Calu3 (cell line): ENCODE results near the gene RNF167. TPM values are rescaled to one million over a fixed set of nuclear protein-coding genes. Genes with fewer than 3 reads are reported as not detected.

ENCODE experiments used
- BruUV-seq: library from RNA; stranded (reverse); fragments of 400-500 nt; replicated peaks from 2 replicates; lab custom pipeline; 2021; lab: Mats Ljungman, UMichigan
- CTCF ChIA-PET: fragments of 300-600 bp; sonication (Branson Sonifier 250); formaldehyde crosslinking; loops from one replicate; lab custom pipeline; 2022; ENCODE audit warnings: antibody characterized with exemption; lab: Charles Lee
- DNase-seq: peaks from one replicate; pipeline ENCODE4 v3.0.0; 2022
- H3K27ac Mint-ChIP-seq: one replicate; pipeline ENCODE4 v1.8.0; 2022; ENCODE audit warnings: mixed read lengths; ENCODE audit not compliant: unreplicated experiment
- H3K27me3 Mint-ChIP-seq: one replicate; pipeline ENCODE4 v1.8.0; 2022; ENCODE audit warnings: mixed read lengths; ENCODE audit not compliant: unreplicated experiment
- H3K36me3 Mint-ChIP-seq: one replicate; pipeline ENCODE4 v1.8.0; 2022; ENCODE audit warnings: mild to moderate bottlenecking, moderate library complexity, mixed read lengths; ENCODE audit not compliant: insufficient read depth, unreplicated experiment
- H3K4me1 Mint-ChIP-seq: one replicate; pipeline ENCODE4 v1.8.0; 2022; ENCODE audit warnings: mild to moderate bottlenecking, low read depth, mixed read lengths; ENCODE audit not compliant: unreplicated experiment
- H3K4me3 Mint-ChIP-seq: one replicate; pipeline ENCODE4 v1.8.0; 2022; ENCODE audit warnings: mild to moderate bottlenecking, low read depth, moderate library complexity, mixed read lengths; ENCODE audit not compliant: unreplicated experiment
- H3K9me3 Mint-ChIP-seq: one replicate; pipeline ENCODE4 v1.8.0; 2022; ENCODE audit warnings: low read depth, mixed read lengths; ENCODE audit not compliant: unreplicated experiment
- intact Hi-C: fragments of 100-400 bp; cut with micrococcal nuclease; formaldehyde crosslinking; loops from one replicate; pipeline ENCODE4 v1.10.0; 2022; ENCODE audit not compliant: unreplicated experiment
- total RNA-seq: library from RNA; stranded (reverse); gene quantifications from 2 replicates; pipeline ENCODE4 v1.2.3, GENCODE V29; 2022
- TF ChIP-seq, protein P1 (sequence below): fragments of 200-600 bp; IDR thresholded peaks from one replicate; pipeline ENCODE4 v1.8.0; 2022; ENCODE audit warnings: antibody characterized with exemption; ENCODE audit not compliant: unreplicated experiment

RNF167 gene
- total RNA-seq, 1 experiment from 2014 or later = 65.2 TPM

DNA sequence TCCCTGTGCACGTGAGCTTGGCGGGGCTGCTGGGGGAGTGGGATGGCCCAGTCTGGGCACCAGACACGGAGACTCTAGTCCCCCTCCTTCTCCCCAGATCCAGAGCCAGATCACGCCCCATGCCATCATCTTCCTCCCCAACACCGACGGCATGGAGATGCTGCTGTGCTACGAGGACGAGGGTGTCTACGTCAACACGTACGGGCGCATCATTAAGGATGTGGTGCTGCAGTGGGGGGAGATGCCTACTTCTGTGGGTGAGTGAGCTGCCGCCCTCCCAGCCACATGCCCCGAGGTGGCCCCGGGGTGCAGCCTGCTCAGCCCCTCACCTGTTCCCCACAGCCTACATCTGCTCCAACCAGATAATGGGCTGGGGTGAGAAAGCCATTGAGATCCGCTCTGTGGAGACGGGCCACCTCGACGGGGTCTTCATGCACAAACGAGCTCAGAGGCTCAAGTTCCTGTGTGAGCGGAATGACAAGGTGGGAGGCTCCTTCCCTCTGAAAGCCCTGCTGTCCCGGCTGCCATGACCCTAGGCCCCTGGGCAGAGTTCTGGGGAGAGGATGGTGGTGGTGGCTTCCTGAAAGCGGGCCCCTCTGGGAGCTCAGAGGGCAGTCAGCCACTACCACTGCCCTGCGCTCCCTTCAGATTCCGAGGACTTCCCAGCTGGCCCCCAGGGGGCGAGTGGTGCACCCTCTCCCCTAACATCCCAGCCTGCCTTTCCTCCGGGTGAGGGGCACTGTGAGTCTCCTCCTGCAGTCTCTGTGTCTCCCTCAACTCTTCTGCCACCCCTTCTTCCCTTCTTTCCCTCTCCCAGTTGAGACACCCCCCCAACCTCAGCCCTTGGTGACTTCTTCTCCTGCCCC, 43.5 kb upstream of the RNF167 start:
- DNase-seq = no peak
- H3K27ac Mint-ChIP-seq = no peak overlapping the region
- no peaks in the 10 kb centered on the region for H3K27me3 Mint-ChIP-seq
- intact Hi-C loops = no loop called here
- peaks cover 40% of the 10 kb centered on the region for H3K36me3 Mint-ChIP-seq
- no peaks in the 10 kb centered on the region for H3K4me1 Mint-ChIP-seq
- H3K9me3 Mint-ChIP-seq = no peaks in the 10 kb centered on the region
- TF ChIP-seq, protein P1, sequence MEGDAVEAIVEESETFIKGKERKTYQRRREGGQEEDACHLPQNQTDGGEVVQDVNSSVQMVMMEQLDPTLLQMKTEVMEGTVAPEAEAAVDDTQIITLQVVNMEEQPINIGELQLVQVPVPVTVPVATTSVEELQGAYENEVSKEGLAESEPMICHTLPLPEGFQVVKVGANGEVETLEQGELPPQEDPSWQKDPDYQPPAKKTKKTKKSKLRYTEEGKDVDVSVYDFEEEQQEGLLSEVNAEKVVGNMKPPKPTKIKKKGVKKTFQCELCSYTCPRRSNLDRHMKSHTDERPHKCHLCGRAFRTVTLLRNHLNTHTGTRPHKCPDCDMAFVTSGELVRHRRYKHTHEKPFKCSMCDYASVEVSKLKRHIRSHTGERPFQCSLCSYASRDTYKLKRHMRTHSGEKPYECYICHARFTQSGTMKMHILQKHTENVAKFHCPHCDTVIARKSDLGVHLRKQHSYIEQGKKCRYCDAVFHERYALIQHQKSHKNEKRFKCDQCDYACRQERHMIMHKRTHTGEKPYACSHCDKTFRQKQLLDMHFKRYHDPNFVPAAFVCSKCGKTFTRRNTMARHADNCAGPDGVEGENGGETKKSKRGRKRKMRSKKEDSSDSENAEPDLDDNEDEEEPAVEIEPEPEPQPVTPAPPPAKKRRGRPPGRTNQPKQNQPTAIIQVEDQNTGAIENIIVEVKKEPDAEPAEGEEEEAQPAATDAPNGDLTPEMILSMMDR = no peak
- BruUV-seq = no TSS peak
- H3K4me3 Mint-ChIP-seq = no peak overlapping the region
- CTCF ChIA-PET = no interaction called here

DNA sequence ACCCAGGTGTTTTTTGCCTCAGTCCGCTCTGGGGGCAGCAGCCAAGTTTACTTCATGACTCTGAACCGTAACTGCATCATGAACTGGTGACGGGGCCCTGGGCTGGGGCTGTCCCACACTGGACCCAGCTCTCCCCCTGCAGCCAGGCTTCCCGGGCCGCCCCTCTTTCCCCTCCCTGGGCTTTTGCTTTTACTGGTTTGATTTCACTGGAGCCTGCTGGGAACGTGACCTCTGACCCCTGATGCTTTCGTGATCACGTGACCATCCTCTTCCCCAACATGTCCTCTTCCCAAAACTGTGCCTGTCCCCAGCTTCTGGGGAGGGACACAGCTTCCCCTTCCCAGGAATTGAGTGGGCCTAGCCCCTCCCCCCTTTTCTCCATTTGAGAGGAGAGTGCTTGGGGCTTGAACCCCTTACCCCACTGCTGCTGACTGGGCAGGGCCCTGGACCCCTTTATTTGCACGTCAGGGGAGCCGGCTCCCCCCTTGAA, 42.8 kb upstream of the RNF167 start:
- intact Hi-C loops = no loop called here
- no TSS peak for BruUV-seq
- no peaks in the 10 kb centered on the region for H3K27me3 Mint-ChIP-seq
- no peaks in the 10 kb centered on the region for H3K9me3 Mint-ChIP-seq
- H3K4me1 Mint-ChIP-seq = no peaks in the 10 kb centered on the region
- TF ChIP-seq, protein P1 = no peak
- H3K27ac Mint-ChIP-seq = no peak overlapping the region
- DNase-seq = no peak
- peaks cover 35% of the 10 kb centered on the region for H3K36me3 Mint-ChIP-seq
- CTCF ChIA-PET = no interaction called here
- no peak overlapping the region for H3K4me3 Mint-ChIP-seq

DNA sequence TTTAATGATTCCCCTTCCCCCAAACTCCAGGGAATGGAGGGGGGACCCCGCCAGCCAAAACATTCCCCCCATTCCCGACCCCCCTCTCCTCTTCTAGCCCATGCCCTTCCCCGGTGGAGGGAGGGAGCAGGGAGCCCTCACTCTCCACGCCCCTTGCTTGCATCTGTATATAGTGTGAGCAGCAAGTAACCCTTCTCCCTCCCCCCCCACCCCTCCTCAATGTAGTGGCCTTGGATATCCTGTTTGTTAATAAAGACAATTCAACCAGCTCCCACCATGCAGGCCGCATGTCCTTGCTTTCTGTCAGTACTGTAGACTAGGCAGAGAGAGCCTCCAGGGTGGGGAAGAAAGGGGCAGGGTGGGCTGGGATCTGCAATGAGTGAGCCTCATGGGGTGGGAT, 42.3 kb upstream of the RNF167 start:
- no peak for DNase-seq
- CTCF ChIA-PET = no interaction called here
- Mint-ChIP-seq H3K27me3 (no peaks in the 10 kb centered on the region), H3K4me1 (peaks cover 4% of the 10 kb centered on the region), H3K36me3 (peaks cover 30% of the 10 kb centered on the region), H3K27ac (no peak overlapping the region), H3K9me3 (no peaks in the 10 kb centered on the region), H3K4me3 (no peak overlapping the region)
- TF ChIP-seq, protein P1 = no peak
- no TSS peak for BruUV-seq
- intact Hi-C loops = no loop called here

DNA sequence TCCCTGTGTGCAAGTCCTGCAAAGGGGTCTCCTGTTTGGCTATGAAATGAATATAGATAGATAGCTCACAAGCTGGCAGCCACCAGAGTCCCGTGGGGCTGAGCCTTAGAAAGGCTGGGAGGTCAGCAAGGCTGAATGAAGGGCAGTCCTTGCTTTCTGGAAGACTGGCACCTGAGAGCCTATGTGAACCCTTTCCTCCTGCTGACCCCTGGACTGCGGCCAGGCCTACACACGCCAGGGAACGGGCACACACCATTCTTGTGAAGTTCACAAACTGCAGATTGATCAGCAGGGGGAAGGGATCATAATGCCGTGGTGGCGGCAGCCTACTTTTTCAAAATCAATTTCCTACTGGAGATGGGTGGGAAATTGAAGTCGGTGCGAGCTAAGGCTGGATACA, 41.7 kb upstream of the RNF167 start:
- TF ChIP-seq, protein P1 = no peak
- DNase-seq = no peak
- no peak overlapping the region for H3K4me3 Mint-ChIP-seq
- no peak overlapping the region for H3K27ac Mint-ChIP-seq
- H3K36me3 Mint-ChIP-seq = peaks cover 30% of the 10 kb centered on the region
- H3K9me3 Mint-ChIP-seq = no peaks in the 10 kb centered on the region
- H3K27me3 Mint-ChIP-seq = no peaks in the 10 kb centered on the region
- H3K4me1 Mint-ChIP-seq = peaks cover 9% of the 10 kb centered on the region
- BruUV-seq = no TSS peak
- CTCF ChIA-PET = no interaction called here
- intact Hi-C loops = no loop called here
